Activated gamma-delta T cell (primary cell): Measurements from ENCODE around the gene ZSWIM6.
"Not testable (repeated sequence)": the region's sequence is repeated elsewhere in the genome, so short reads cannot be mapped to it uniquely, and the experiment has no call there.

Experiments used
- DNase-seq: peaks from one replicate; lab custom pipeline; 2025; lab: John Stamatoyannopoulos, UW

Gene ZSWIM6

GRCh38 chr5:61407706-61408270 lies 75.7 kb downstream of the ZSWIM6 start:
- DNase-seq: no peak

- DNase-seq: peak; percentile 98
Measured at GRCh38 chr5:61408476-61409168, 76.6 kb downstream of the ZSWIM6 start.

GRCh38 chr5:61409568-61409967 lies 77.5 kb downstream of the ZSWIM6 start:
- DNase-seq: no peak

GRCh38 chr5:61410811-61411210 lies 78.8 kb downstream of the ZSWIM6 start:
- DNase-seq: no peak

- DNase-seq: no peak
Measured at GRCh38 chr5:61412361-61412760, 80.3 kb downstream of the ZSWIM6 start.

GRCh38 chr5:61413205-61413604 lies 81.1 kb downstream of the ZSWIM6 start:
- DNase-seq: not testable (repeated sequence)

GRCh38 chr5:61414806-61415205 lies 82.7 kb downstream of the ZSWIM6 start:
- DNase-seq: no peak

- no peak for DNase-seq
Measured at GRCh38 chr5:61416010-61416409, 84.0 kb downstream of the ZSWIM6 start.

GRCh38 chr5:61416420-61416819 lies 84.4 kb downstream of the ZSWIM6 start:
- no peak for DNase-seq

- DNase-seq: no peak
Measured at GRCh38 chr5:61417340-61417739, 85.3 kb downstream of the ZSWIM6 start.

GRCh38 chr5:61417851-61418250 lies 85.8 kb downstream of the ZSWIM6 start:
- DNase-seq: no peak

- no peak for DNase-seq
Measured at GRCh38 chr5:61419106-61419505, 87.0 kb downstream of the ZSWIM6 start.

- DNase-seq: no peak
Measured at GRCh38 chr5:61420016-61420415, 88.0 kb downstream of the ZSWIM6 start.

- DNase-seq: not testable (repeated sequence)
Measured at GRCh38 chr5:61421262-61421661, 89.2 kb downstream of the ZSWIM6 start.

GRCh38 chr5:61423487-61424145 lies 91.6 kb downstream of the ZSWIM6 start:
- no peak for DNase-seq

- no peak for DNase-seq
Measured at GRCh38 chr5:61425918-61426317, 93.9 kb downstream of the ZSWIM6 start.

GRCh38 chr5:61429906-61430305 lies 97.8 kb downstream of the ZSWIM6 start:
- no peak for DNase-seq

GRCh38 chr5:61431923-61432620 lies 100.0 kb downstream of the ZSWIM6 start:
- no peak for DNase-seq

GRCh38 chr5:61435368-61435767 lies 103.3 kb downstream of the ZSWIM6 start:
- DNase-seq: no peak

GRCh38 chr5:61438298-61438970 lies 106.4 kb downstream of the ZSWIM6 start:
- DNase-seq: no peak

GRCh38 chr5:61440086-61440485 lies 108.0 kb downstream of the ZSWIM6 start:
- no peak for DNase-seq

- DNase-seq: no peak
Measured at GRCh38 chr5:61440596-61440995, 108.5 kb downstream of the ZSWIM6 start.
